Panc1 (cell line): ENCODE measurements around the gene MAP3K14. TPM values are rescaled to one million over a fixed set of nuclear protein-coding genes. Genes with fewer than 3 reads are reported as not detected.

Source experiments
- ATAC-seq: fragments of 200-7000 bp; cut with Tn5 transposase; 2 replicates; pipeline ENCODE4 v1.9.1; 2020; ENCODE audit warnings: mild to moderate bottlenecking, moderate library complexity
- BruUV-seq: library from RNA; stranded (reverse); fragments of 400-500 nt; replicated peaks from 2 replicates; lab custom pipeline; 2021; lab: Mats Ljungman, UMichigan
- CTCF ChIA-PET: fragments of 300-600 bp; sonication (Branson Sonifier 250); formaldehyde crosslinking; loops from one replicate; lab custom pipeline; 2022; ENCODE audit warnings: antibody characterized with exemption; lab: Charles Lee
- POLR2A ChIA-PET: fragments of 300-600 bp; sonication (Branson Sonifier 250); formaldehyde crosslinking; loops from one replicate; lab custom pipeline; 2022; ENCODE audit warnings: antibody characterized with exemption; lab: Charles Lee
- DNase-seq: peaks from one replicate; pipeline ENCODE4 v3.0.0-alpha.2; 2010; ENCODE audit warnings: low read depth, low spot score
- H3K27ac ChIP-seq: 2 replicates; pipeline ENCODE4 v1.5.1; 2011; ENCODE audit warnings: mild to moderate bottlenecking, low read length, inconsistent platforms
- H3K27me3 ChIP-seq: fragments of 200-500 bp; sonication (Bioruptor generic); 2 replicates; pipeline ENCODE4 v1.6.0; 2014; ENCODE audit warnings: low read length, inconsistent platforms; ENCODE audit not compliant: control insufficient read depth, insufficient read depth
- H3K36me3 ChIP-seq: fragments of 200-500 bp; sonication (Bioruptor generic); 2 replicates; pipeline ENCODE4 v1.5.1; 2014; ENCODE audit warnings: inconsistent platforms, mild to moderate bottlenecking, low read length, moderate library complexity; ENCODE audit not compliant: control insufficient read depth, insufficient read depth
- H3K4me1 ChIP-seq: 2 replicates; pipeline ENCODE4 v1.5.1; 2011; ENCODE audit warnings: inconsistent platforms, mild to moderate bottlenecking, low read length, moderate library complexity; ENCODE audit not compliant: control insufficient read depth, insufficient read depth
- H3K4me3 ChIP-seq, 2 experiments: 2 replicates each; pipeline ENCODE4 v1.5.1; 2011 to 2012; ENCODE audit warnings: low read depth in 2 of 2, low read length in 2 of 2, mild to moderate bottlenecking in 2 of 2, inconsistent platforms in 1 of 2, moderate library complexity in 1 of 2
- H3K9me3 ChIP-seq: fragments of 200-500 bp; sonication (Bioruptor generic); 2 replicates; pipeline ENCODE4 v1.5.1; 2014; ENCODE audit warnings: low read depth, mild to moderate bottlenecking, inconsistent platforms, low read length, moderate library complexity; ENCODE audit not compliant: control insufficient read depth, insufficient read depth
- CTCF ChIP-seq: fragments of 450-650 bp; IDR thresholded peaks from 2 replicates; pipeline ENCODE4 v1.5.1; 2017; ENCODE audit warnings: mild to moderate bottlenecking
- POLR2AphosphoS5 ChIP-seq: IDR thresholded peaks from 2 replicates; pipeline ENCODE4 v1.6.1; 2012; ENCODE audit warnings: mild to moderate bottlenecking, low read depth, low read length, moderate library complexity
- REST ChIP-seq, 2 experiments: IDR thresholded peaks; 2 replicates each; pipeline ENCODE4 v1.6.1; 2011 to 2012; ENCODE audit warnings: low read depth in 2 of 2, control low read depth in 1 of 2, low read length in 1 of 2, mild to moderate bottlenecking in 1 of 2, moderate library complexity in 1 of 2; ENCODE audit not compliant: insufficient read depth in 1 of 2
- SIN3A ChIP-seq: IDR thresholded peaks from 2 replicates; pipeline ENCODE4 v1.6.1; 2012; ENCODE audit warnings: low read depth, mild to moderate bottlenecking, low read length, moderate library complexity, borderline replicate concordance; ENCODE audit not compliant: insufficient read depth
- TCF7L2 ChIP-seq: IDR thresholded peaks from 2 replicates; pipeline ENCODE4 v1.6.1; 2011; ENCODE audit warnings: mild to moderate bottlenecking, low read depth, low read length, inconsistent platforms
- in situ Hi-C: cut with HindIII; loops from 2 replicates; pipeline ENCODE4 v1.10.0; 2016; ENCODE audit warnings: low sequenced_read_pairs, low pct_unique_long_range_greater_than_20kb
- intact Hi-C: fragments of 100-400 bp; cut with micrococcal nuclease; formaldehyde crosslinking; loops from one replicate; pipeline ENCODE4 v1.10.0; 2022; ENCODE audit not compliant: unreplicated experiment
- total RNA-seq: library from RNA; stranded (reverse); gene quantifications from one replicate; pipeline ENCODE4 v1.2.1, GENCODE V29; 2021; ENCODE audit not compliant: unreplicated experiment

MAP3K14 gene
- total RNA-seq, 1 experiment from 2014 or later, result 80.8 TPM

- no peak for TF ChIP-seq REST (IDR thresholded peaks at IDR 0.05; ENCODE audit: insufficient read depth in 1 of 2, low read depth in 2 of 2, low read length in 1 of 2)
- no peak for TF ChIP-seq CTCF
- TF ChIP-seq SIN3A, result no peak
- TF ChIP-seq TCF7L2, result no peak
- TF ChIP-seq POLR2AphosphoS5, result peak; percentile 22; the same call in 1 of the 2 replicates
- ChIA-PET POLR2A (no interaction called here), CTCF (interaction anchor here (0.6 kb wide), 1 partner anchor 345 kb away, joined by 3 read pairs; no protein-coding TSS in a partner anchor)
- H3K27ac ChIP-seq, result peak overlapping the region; percentile 93
- in situ Hi-C loops (no loop called here), intact Hi-C loops (no loop called here)
- no peak for DNase-seq
- no peaks in the 10 kb centered on the region for H3K27me3 ChIP-seq
- no peak overlapping the region for H3K4me3 ChIP-seq
- H3K36me3 ChIP-seq, result no peaks in the 10 kb centered on the region
- H3K4me1 ChIP-seq, result peaks cover 93% of the 10 kb centered on the region
- ATAC-seq, result peak; percentile 11; the same call in 1 of the 2 replicates
- H3K9me3 ChIP-seq, result no peaks in the 10 kb centered on the region
- BruUV-seq, result no TSS peak
Measured at GRCh38 chr17:45298546-45299285, 18.1 kb downstream of the MAP3K14 start.

- intact Hi-C loops, result no loop called here
- Histone ChIP-seq H3K27me3 (no peaks in the 10 kb centered on the region), H3K27ac (peak overlapping the region; percentile 93), H3K4me1 (peaks cover 94% of the 10 kb centered on the region), H3K4me3 (no peak overlapping the region), H3K9me3 (no peaks in the 10 kb centered on the region), H3K36me3 (no peaks in the 10 kb centered on the region)
- ChIA-PET CTCF (no interaction called here), POLR2A (no interaction called here)
- in situ Hi-C loops, result no loop called here
- ATAC-seq, result no peak
- TF ChIP-seq REST (IDR thresholded peaks at IDR 0.05; ENCODE audit: insufficient read depth in 1 of 2, low read depth in 2 of 2, low read length in 1 of 2), result no peak
- TF ChIP-seq CTCF, result no peak
- TF ChIP-seq TCF7L2, result no peak
- TF ChIP-seq SIN3A, result no peak
- TF ChIP-seq POLR2AphosphoS5, result no peak; the same call in 1 of the 2 replicates
- no peak for DNase-seq
- TSS peak; percentile 6 for BruUV-seq
Measured at GRCh38 chr17:45296833-45297124, 20.0 kb downstream of the MAP3K14 start.
